GM10847 (cell line): Measurements from ENCODE around the gene PLXNA2.

Experiments
- POLR2A ChIP-seq: IDR thresholded peaks from 2 replicates; pipeline ENCODE4 v1.6.1; 2011; ENCODE audit not compliant: insufficient read length; ENCODE audit errors: extremely low read depth

The PLXNA2 gene

GRCh38 chr1:208192995-208193394 is 51.2 kb downstream of the PLXNA2 start:
- no peak for TF ChIP-seq POLR2A

- no peak for TF ChIP-seq POLR2A
These were observed 53.4 kb downstream of the PLXNA2 start for GRCh38 chr1:208190784-208191183.

DNA sequence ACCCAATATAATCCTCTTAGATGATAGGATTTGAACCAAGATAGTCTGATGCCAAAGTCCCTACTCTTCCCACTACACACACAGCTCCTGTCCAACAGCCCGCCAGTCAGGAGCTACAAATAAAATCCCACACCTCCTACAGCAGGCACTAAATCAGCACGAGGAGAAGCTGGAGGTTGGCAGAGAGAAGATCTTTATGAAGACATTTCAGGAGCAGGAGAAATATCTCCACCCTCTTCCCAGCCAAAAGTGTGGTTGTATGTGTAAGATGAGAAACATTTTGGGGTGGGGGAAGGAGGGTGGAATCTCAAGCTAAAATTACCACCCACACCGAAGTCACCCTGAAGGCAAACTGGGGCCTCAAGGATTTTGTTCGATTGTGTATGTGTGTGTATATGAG is 54.5 kb downstream of the PLXNA2 start:
- no peak for TF ChIP-seq POLR2A

DNA sequence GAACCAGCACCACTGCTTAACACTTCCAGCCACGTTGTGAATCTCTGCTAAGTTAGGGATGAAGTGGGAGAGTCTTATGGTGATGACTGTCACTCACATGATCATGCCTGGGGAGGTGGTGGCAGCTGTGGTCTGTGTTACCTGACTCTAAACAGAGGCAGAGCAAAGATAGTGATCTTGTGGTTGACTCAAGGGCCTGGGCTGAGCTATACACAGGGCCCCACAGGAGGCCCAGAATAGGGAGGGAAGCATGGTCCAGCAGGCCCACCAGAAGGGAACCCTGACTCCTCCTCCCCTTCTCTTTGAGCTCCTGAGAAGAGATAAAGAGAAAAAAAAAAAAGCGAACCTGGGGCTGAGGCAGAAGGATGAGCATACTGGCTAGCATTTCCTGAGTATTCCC is 55.0 kb downstream of the PLXNA2 start:
- TF ChIP-seq POLR2A, result no peak

DNA sequence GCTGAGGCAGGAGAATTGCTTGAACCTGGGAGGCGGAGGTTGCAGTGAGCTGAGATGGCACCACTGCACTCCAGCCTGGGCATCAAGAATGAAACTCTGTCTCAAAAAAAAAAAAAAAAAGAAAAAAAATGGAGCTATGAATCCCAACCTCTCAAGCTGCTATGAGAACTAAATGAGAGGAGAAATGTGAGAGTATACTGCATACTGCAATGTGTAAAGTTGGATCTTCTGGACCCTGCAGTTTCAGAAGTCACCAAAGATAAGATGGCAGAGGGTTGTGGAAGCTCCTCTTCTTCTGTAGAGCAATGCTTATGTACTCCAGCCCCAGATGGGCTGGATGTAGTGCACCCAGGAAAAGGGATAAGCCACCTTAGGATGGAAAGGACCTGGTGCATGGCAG is 55.6 kb downstream of the PLXNA2 start:
- no peak for TF ChIP-seq POLR2A

DNA sequence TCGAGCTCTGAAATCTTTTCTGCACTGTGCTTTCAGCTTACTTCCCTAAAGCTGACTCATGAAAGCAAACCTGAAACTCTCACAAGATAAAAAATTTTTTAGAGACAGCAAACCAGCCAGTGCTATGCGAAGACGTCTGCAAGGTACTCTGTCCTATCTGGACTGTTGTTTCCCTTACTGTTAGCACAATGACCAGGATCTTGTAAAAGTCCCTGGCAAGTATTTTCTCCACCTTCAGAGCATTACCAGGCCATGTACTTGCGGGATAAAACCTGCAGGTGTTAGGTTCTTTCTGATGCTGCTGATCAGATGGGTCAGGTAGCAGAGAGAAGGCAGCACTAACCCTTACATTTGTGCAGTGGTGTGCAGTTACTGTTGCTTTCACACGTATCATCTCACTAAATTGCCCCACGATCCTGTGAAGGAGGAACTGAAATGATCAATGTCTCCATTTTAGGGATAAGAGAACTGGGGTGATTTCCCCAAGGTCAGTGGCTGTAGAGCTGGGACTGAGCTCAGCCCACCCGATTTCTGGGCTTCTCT is 56.6 kb downstream of the PLXNA2 start:
- TF ChIP-seq POLR2A, result no peak

DNA sequence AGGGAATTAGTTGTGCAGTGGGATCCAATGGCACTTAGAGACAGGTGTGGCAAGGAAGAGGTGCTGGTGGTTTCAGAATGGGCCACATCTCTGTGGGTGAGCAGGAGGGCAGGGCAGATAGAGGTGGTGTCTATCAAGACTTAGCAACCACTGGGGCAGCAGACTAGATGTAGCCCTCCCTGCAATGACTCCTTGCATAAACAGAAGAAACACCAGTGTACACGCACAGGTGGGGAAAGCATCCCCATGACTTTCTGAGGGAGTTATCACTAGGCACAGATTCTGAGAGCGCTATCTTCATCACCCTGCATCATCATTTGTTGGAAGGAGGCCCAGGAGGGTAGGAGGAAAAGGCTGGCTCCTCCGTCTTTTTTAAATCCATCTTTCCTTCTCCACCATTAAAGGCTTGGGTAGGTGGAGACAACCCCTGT is 58.4 kb downstream of the PLXNA2 start:
- TF ChIP-seq POLR2A, result no peak

DNA sequence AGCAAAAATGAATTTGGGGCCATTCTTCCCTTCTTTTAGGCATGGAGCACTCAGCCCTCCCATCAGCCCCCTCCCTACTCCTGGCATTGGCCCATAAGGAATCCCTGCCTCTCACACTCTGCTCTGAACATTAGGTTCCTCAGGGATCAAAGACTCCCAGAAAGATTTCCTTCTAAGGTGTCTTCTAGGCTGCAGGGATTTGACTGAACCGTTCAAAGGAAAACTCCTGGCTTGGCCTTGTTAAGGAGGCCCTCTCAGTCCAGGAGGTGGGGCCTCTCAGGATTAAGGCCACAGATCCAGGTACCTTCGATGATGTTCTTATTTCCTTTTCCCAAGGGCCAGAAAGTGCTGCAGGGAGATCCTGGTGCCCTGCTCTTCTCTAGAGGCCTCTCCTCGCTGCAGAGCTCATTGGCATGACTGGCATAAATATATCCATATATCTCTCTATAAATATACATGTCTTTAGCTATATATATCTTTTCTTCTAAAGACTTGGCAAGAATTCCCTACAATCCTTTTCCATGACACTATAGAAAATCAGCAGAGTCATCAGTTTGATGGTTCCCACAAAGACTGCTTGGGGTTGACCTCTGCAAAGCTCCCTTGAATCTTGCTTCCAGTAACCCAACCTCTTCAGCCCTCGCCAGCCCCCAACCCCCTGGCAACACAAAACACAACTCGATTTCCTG is 59.1 kb downstream of the PLXNA2 start:
- no peak for TF ChIP-seq POLR2A

GRCh38 chr1:208183977-208184911 is 59.9 kb downstream of the PLXNA2 start:
- no peak for TF ChIP-seq POLR2A

GRCh38 chr1:208182880-208183645 is 61.1 kb downstream of the PLXNA2 start:
- no peak for TF ChIP-seq POLR2A

- TF ChIP-seq POLR2A, result no peak
These were observed 62.8 kb downstream of the PLXNA2 start for GRCh38 chr1:208181364-208181763.

GRCh38 chr1:208180421-208180820 is 63.8 kb downstream of the PLXNA2 start:
- TF ChIP-seq POLR2A, result no peak

GRCh38 chr1:208179961-208180409 is 64.2 kb downstream of the PLXNA2 start:
- no peak for TF ChIP-seq POLR2A

DNA sequence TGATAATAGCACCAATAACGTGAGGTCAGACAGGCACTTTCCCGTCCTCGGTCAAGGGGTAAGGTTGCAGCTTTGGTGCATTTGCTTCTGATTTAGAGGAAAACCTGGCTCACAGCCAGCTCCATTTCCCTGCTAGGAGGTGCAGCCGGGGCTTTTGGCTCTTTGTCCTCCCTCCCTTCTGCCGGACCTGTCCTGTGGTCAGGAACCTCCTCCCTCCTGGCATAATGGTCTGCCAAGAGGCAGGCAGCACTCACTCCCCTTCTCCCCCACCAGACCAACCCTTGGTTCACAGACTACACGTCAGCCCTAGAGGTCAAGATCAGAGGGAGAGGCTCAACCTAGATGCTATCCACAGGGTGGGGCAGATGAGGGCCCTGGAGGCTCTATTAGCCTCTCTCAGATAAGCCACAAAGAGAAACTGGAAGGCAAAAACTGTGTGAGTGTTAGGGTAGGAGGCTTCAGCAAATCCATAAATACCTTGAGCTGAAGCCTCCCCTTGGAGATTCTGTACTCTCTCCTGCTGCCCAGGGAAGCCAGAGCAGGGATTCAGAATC is 64.8 kb downstream of the PLXNA2 start:
- no peak for TF ChIP-seq POLR2A

GRCh38 chr1:208178091-208178529 is 66.1 kb downstream of the PLXNA2 start:
- no peak for TF ChIP-seq POLR2A
